H1 (cell line): ENCODE measurements around the gene TMEM50A. TPM values are rescaled to one million over a fixed set of nuclear protein-coding genes. Genes with fewer than 3 reads are reported as not detected.

Experiments used
- ASH2L ChIP-seq: fragments of 200-600, 300-600 bp; sonication (generic); IDR thresholded peaks from one replicate; pipeline ENCODE4 v1.7.1; 2017; ENCODE audit warnings: low read length
- CHD1 ChIP-seq: IDR thresholded peaks from 2 replicates; pipeline ENCODE4 v1.6.1; 2012; ENCODE audit warnings: low read depth, low read length, improper control_type of control experiment
- EZH2 ChIP-seq: fragments of 200-600 bp; sonication (generic); IDR thresholded peaks from 2 replicates; pipeline ENCODE4 v1.7.1; 2012; ENCODE audit warnings: low read depth, mild to moderate bottlenecking, moderate library complexity, low read length, inconsistent platforms; ENCODE audit not compliant: severe bottlenecking
- KDM5A ChIP-seq: fragments of 200-600 bp; IDR thresholded peaks from 2 replicates; pipeline ENCODE4 v1.7.1; 2012; ENCODE audit warnings: mild to moderate bottlenecking, low read length, inconsistent platforms, mixed read lengths
- SIN3A ChIP-seq, 2 experiments: IDR thresholded peaks in 1 of 2; conservative IDR thresholded peaks in 1 of 2; 2 replicates each; pipeline ENCODE4 v1.6.1; 2011 to 2012; ENCODE audit warnings: low read length in 2 of 2, improper control_type of control experiment in 1 of 2, low read depth in 1 of 2, mild to moderate bottlenecking in 1 of 2
- TAF7 ChIP-seq: optimal IDR thresholded peaks from 2 replicates; pipeline ENCODE3; 2011; ENCODE audit warnings: low read depth, mild to moderate bottlenecking, inconsistent platforms, low read length, moderate library complexity, borderline replicate concordance
- YY1 ChIP-seq: IDR thresholded peaks from 2 replicates; pipeline ENCODE4 v1.6.1; 2011; ENCODE audit warnings: low read depth, mild to moderate bottlenecking, low read length
- polyA plus RNA-seq, 7 experiments: library from polyadenylated mRNA; depleted of rRNA in 3 of 7; stranded (reverse) in 5 of 7; unstranded in 2 of 7; fragments of >200 nt in 5 of 7; fragments of 200-250 nt in 2 of 7; gene quantifications; 1 replicate in 5 of 7; 2 replicates in 1 of 7; 4 replicates in 1 of 7; pipeline versions ENCODE4 v1.2.1 to v1.2.3, GENCODE V29; 2011 to 2013; ENCODE audit warnings: missing spikeins in 2 of 7, mixed read lengths in 2 of 7
- total RNA-seq: library from RNA; stranded (reverse); fragmentation: NEBNext Ultra II Directional; extraction: Animal tissue kit (Norgen Biotek cat#: 25700); gene quantifications from 2 replicates; pipeline ENCODE4 v1.2.1, GENCODE V29; 2021
- TF ChIP-seq, protein P1 (sequence below): fragments of 300-600 bp; sonication (generic); IDR thresholded peaks from 2 replicates; pipeline ENCODE4 v1.7.1; 2012; ENCODE audit warnings: low read length, moderate library complexity, mild to moderate bottlenecking, inconsistent platforms; ENCODE audit not compliant: insufficient replicate concordance

Gene TMEM50A
- total and polyA plus RNA-seq, 2 of the 8 experiments (the other 6 are each of a cell fraction or from before 2014, with no cell fraction given): 98.6 to 111 TPM

- TF ChIP-seq, protein P1, sequence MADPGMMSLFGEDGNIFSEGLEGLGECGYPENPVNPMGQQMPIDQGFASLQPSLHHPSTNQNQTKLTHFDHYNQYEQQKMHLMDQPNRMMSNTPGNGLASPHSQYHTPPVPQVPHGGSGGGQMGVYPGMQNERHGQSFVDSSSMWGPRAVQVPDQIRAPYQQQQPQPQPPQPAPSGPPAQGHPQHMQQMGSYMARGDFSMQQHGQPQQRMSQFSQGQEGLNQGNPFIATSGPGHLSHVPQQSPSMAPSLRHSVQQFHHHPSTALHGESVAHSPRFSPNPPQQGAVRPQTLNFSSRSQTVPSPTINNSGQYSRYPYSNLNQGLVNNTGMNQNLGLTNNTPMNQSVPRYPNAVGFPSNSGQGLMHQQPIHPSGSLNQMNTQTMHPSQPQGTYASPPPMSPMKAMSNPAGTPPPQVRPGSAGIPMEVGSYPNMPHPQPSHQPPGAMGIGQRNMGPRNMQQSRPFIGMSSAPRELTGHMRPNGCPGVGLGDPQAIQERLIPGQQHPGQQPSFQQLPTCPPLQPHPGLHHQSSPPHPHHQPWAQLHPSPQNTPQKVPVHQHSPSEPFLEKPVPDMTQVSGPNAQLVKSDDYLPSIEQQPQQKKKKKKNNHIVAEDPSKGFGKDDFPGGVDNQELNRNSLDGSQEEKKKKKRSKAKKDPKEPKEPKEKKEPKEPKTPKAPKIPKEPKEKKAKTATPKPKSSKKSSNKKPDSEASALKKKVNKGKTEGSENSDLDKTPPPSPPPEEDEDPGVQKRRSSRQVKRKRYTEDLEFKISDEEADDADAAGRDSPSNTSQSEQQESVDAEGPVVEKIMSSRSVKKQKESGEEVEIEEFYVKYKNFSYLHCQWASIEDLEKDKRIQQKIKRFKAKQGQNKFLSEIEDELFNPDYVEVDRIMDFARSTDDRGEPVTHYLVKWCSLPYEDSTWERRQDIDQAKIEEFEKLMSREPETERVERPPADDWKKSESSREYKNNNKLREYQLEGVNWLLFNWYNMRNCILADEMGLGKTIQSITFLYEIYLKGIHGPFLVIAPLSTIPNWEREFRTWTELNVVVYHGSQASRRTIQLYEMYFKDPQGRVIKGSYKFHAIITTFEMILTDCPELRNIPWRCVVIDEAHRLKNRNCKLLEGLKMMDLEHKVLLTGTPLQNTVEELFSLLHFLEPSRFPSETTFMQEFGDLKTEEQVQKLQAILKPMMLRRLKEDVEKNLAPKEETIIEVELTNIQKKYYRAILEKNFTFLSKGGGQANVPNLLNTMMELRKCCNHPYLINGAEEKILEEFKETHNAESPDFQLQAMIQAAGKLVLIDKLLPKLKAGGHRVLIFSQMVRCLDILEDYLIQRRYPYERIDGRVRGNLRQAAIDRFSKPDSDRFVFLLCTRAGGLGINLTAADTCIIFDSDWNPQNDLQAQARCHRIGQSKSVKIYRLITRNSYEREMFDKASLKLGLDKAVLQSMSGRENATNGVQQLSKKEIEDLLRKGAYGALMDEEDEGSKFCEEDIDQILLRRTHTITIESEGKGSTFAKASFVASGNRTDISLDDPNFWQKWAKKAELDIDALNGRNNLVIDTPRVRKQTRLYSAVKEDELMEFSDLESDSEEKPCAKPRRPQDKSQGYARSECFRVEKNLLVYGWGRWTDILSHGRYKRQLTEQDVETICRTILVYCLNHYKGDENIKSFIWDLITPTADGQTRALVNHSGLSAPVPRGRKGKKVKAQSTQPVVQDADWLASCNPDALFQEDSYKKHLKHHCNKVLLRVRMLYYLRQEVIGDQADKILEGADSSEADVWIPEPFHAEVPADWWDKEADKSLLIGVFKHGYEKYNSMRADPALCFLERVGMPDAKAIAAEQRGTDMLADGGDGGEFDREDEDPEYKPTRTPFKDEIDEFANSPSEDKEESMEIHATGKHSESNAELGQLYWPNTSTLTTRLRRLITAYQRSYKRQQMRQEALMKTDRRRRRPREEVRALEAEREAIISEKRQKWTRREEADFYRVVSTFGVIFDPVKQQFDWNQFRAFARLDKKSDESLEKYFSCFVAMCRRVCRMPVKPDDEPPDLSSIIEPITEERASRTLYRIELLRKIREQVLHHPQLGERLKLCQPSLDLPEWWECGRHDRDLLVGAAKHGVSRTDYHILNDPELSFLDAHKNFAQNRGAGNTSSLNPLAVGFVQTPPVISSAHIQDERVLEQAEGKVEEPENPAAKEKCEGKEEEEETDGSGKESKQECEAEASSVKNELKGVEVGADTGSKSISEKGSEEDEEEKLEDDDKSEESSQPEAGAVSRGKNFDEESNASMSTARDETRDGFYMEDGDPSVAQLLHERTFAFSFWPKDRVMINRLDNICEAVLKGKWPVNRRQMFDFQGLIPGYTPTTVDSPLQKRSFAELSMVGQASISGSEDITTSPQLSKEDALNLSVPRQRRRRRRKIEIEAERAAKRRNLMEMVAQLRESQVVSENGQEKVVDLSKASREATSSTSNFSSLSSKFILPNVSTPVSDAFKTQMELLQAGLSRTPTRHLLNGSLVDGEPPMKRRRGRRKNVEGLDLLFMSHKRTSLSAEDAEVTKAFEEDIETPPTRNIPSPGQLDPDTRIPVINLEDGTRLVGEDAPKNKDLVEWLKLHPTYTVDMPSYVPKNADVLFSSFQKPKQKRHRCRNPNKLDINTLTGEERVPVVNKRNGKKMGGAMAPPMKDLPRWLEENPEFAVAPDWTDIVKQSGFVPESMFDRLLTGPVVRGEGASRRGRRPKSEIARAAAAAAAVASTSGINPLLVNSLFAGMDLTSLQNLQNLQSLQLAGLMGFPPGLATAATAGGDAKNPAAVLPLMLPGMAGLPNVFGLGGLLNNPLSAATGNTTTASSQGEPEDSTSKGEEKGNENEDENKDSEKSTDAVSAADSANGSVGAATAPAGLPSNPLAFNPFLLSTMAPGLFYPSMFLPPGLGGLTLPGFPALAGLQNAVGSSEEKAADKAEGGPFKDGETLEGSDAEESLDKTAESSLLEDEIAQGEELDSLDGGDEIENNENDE: no peak
- TF ChIP-seq CHD1 (no peak), SIN3A (conservative IDR thresholded peaks at IDR 0.05 in 1 of 2, IDR thresholded peaks at IDR 0.05 in 1 of 2; ENCODE audit: low read depth in 1 of 2, low read length in 2 of 2) (no peak), KDM5A (no peak), TAF7 (no peak), ASH2L (no peak), YY1 (no peak), EZH2 (no peak)
Observed at GRCh38 chr1:25392841-25393240, 54.7 kb downstream of the TMEM50A start (continued).
